Left ventricle myocardium inferior (tissue), 1 donor: ENCODE measurements around the gene MRPS34. TPM values are rescaled to one million over a fixed set of nuclear protein-coding genes. Genes with fewer than 3 reads are reported as not detected.
"Not testable (repeated sequence)": the region's sequence is repeated elsewhere in the genome, so short reads cannot be mapped to it uniquely, and the experiment has no call there.

ENCODE experiments used
- DNase-seq: peaks from one replicate; pipeline ENCODE4 v3.0.0-alpha.2; 2020
- H3K27ac ChIP-seq: fragments of 200-600 bp; replicated peaks from 2 replicates; pipeline ENCODE4 v1.8.0; 2021
- H3K27me3 ChIP-seq: fragments of 200-600 bp; 2 replicates; pipeline ENCODE4 v1.8.0; 2021; ENCODE audit warnings: low read depth
- H3K36me3 ChIP-seq: fragments of 200-600 bp; 2 replicates; pipeline ENCODE4 v1.8.0; 2021
- H3K4me1 ChIP-seq: fragments of 200-600 bp; 2 replicates; pipeline ENCODE4 v1.8.0; 2021
- H3K4me3 ChIP-seq: fragments of 200-600 bp; 2 replicates; pipeline ENCODE4 v1.8.0; 2021; ENCODE audit warnings: mild to moderate bottlenecking, moderate library complexity
- H3K9me3 ChIP-seq: fragments of 200-600 bp; replicated peaks from 2 replicates; pipeline ENCODE4 v1.8.0; 2021
- intact Hi-C: fragments of 100-400 bp; cut with micrococcal nuclease; formaldehyde crosslinking; loops from one replicate; pipeline ENCODE4 v1.11.0; 2022
- total RNA-seq: library from RNA; stranded (reverse); fragmentation: NEBNext Ultra II Directional; extraction: Animal tissue kit (Norgen Biotek cat#: 25700); gene quantifications from one replicate; pipeline ENCODE4 v1.2.1, GENCODE V29; 2021
- TF ChIP-seq, protein P1 (sequence below): fragments of 200-600 bp; IDR thresholded peaks from 2 replicates; pipeline ENCODE4 v1.8.0; 2021; ENCODE audit warnings: antibody characterized with exemption, mild to moderate bottlenecking, borderline replicate concordance
- donor health status: DM: no; HTN: yes; CAD: no; lungs with severe emphysema.

Gene MRPS34
- total RNA-seq, 1 donor from 2014 or later = 78.0 TPM

DNA sequence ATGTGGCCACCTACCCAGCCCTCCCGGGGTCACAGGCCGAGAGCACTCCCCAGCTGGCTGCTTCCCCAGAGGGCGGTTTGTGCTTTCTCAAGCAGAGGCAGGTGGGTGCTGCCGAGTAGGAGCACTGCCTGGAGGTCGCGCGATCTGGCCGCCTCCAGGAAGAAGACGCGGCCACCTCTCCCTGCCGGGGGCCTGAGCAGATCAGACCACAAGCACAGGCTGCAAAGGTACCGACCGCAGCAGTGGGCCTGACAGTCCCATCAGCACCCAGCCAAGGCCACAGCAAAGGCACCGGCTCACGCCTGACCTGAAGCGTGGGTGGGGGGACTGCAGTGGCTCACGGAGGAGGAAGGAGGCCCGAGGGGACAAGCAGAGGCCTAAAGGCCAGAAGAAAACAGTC is 35.8 kb upstream of the MRPS34 start:
- Histone ChIP-seq H3K9me3 (no peaks in the 10 kb centered on the region), H3K36me3 (peaks cover 52% of the 10 kb centered on the region), H3K4me3 (no peak overlapping the region), H3K27me3 (no peaks in the 10 kb centered on the region), H3K4me1 (no peaks in the 10 kb centered on the region), H3K27ac (no peak overlapping the region)
- TF ChIP-seq, protein P1, sequence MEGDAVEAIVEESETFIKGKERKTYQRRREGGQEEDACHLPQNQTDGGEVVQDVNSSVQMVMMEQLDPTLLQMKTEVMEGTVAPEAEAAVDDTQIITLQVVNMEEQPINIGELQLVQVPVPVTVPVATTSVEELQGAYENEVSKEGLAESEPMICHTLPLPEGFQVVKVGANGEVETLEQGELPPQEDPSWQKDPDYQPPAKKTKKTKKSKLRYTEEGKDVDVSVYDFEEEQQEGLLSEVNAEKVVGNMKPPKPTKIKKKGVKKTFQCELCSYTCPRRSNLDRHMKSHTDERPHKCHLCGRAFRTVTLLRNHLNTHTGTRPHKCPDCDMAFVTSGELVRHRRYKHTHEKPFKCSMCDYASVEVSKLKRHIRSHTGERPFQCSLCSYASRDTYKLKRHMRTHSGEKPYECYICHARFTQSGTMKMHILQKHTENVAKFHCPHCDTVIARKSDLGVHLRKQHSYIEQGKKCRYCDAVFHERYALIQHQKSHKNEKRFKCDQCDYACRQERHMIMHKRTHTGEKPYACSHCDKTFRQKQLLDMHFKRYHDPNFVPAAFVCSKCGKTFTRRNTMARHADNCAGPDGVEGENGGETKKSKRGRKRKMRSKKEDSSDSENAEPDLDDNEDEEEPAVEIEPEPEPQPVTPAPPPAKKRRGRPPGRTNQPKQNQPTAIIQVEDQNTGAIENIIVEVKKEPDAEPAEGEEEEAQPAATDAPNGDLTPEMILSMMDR = no peak
- intact Hi-C loops = no loop called here
- no peak for DNase-seq

DNA sequence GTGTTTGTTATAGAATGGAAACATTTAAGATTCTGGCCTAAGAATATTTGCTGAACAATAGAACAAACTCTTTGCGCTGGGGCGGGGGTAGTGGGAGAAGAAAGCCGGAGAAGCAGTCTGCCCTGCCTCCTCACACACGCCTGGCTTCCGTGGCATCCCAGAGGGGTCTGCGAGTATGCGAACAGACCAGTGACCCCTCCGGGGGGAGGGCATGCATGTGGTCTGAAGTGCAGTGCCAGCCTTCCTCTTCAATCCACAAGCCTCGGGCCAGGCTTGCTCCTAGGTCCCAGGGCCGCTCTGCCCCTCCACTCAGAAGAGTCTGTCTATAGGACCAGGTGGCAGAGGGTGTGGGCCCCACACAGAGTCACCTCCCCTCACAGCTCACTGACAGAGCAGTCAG is 34.7 kb upstream of the MRPS34 start:
- Histone ChIP-seq H3K4me3 (no peak overlapping the region), H3K27me3 (no peaks in the 10 kb centered on the region), H3K36me3 (peaks cover 47% of the 10 kb centered on the region), H3K9me3 (no peaks in the 10 kb centered on the region), H3K4me1 (no peaks in the 10 kb centered on the region), H3K27ac (no peak overlapping the region)
- no peak for DNase-seq
- TF ChIP-seq, protein P1 = no peak
- intact Hi-C loops = no loop called here

DNA sequence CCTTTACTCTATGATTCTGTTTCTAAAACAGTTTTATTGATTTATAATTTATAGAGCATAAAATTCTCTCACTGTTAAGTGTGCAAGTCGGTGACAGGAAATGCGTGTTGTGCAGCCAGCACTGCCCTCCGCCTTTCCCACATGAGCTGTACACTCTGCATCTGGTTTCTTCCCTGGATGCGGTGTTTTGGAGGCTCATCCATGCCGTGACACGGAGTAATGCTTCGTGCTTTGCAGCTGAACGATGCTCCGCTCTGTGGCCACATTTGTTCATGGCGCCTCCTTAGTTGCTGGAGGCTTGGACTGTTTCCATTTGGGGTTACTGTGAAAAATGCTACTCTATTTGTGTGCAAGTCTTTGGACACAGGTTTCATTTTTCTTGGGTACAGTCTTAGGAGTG is 27.8 kb upstream of the MRPS34 start:
- H3K4me1 ChIP-seq = no peaks in the 10 kb centered on the region
- no peaks in the 10 kb centered on the region for H3K27me3 ChIP-seq
- intact Hi-C loops = no loop called here
- H3K36me3 ChIP-seq = peaks cover 4% of the 10 kb centered on the region
- H3K27ac ChIP-seq = no peak overlapping the region
- no peak overlapping the region for H3K4me3 ChIP-seq
- no peak for DNase-seq
- TF ChIP-seq, protein P1 = no peak
- H3K9me3 ChIP-seq = peaks cover 8% of the 10 kb centered on the region

DNA sequence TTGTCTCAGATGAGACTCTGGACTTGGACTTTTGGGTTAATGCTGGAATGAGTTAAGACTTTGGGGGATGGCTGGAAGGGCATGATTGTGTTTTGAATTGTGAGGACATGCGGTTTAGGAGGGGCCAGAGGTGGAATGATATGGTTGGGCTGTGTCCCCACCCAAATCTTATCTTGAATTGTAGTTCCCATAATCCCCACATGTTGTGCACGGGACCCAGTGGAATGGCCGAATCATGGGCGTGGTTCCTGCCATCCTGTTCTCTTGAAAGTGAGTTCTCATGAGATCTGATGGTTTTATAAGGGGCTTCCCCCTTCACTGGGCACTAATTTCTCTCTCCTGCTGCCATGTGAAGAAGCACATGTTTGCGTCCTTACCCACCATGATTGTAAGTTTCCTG is 26.3 kb upstream of the MRPS34 start:
- H3K4me1 ChIP-seq, H3K9me3 ChIP-seq, H3K27ac ChIP-seq, H3K36me3 ChIP-seq, H3K27me3 ChIP-seq, DNase-seq, H3K4me3 ChIP-seq, intact Hi-C loops: not testable (repeated sequence)

DNA sequence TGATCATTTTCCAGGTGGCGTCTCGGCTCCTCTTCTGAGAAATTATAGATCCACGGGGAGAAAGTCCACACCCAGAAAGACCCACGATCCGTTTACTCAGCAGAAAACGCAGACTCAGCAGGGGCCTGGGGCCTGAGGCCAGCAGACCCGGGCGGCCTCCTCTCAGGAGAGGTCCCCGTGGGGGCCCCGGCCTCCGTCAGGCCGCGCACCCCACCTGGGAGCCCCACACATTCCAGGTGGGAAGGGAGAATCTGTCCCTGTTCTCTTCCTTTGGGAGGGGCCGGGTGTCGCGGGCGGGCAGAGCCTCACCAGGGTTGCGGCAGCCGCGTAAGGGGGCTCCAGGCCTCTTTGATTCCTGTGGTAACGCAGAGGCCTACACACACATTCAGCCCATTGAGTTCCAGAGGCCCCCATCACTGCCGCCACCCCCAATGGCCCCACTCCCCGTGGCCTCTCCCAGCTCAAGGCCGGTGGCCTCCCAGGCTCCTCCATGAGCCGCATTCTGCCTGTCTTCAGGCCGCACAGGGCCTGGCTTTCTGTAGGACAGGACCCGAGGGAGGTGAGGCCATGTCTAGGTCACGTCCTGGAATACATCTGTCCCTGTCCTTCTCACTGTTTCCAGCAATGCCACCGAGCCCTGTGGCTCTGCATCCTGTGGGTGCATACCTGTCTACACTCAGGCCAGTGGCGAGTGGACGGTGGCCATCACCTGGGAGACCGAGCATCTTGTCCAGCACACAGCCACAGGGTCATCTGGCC is 22.2 kb upstream of the MRPS34 start:
- H3K36me3 ChIP-seq = peaks cover 10% of the 10 kb centered on the region
- H3K9me3 ChIP-seq = peaks cover 8% of the 10 kb centered on the region
- intact Hi-C loops = no loop called here
- TF ChIP-seq, protein P1 = no peak
- no peaks in the 10 kb centered on the region for H3K4me1 ChIP-seq
- no peak overlapping the region for H3K27ac ChIP-seq
- no peak for DNase-seq
- no peaks in the 10 kb centered on the region for H3K27me3 ChIP-seq
- no peak overlapping the region for H3K4me3 ChIP-seq

DNA sequence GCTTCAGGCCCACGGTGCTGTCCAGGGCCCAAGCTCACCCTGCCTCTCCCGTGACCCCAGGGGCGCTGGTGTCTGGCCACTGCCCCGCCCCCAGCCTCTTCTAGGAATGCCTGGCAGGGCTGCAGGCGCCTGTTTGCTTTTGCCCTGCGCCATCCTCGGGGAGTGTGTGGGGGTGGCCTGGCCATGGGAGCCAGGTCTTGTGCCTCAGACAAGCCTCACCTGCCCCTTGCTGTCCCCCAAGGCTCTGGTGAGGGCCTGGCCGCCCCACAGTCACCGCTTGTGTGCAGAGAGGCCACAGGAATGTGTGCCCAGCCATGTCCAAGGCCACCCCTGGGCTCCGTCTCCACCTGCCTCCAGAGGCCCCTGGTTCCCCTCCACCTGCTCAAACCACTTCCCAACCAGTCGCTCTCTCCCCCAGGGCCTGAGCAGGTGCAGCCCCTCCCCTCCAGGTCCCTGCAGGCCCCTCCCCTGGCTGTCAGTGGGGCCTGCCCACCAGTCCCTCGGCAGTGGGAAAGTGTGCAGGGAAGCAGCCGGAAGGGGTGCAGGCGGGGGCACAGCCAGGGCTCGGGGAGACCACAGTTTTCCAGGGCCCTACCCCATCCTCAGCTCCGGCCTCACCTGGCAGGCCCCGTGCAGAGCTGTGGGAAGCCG is 21.4 kb upstream of the MRPS34 start:
- DNase-seq = no peak

More for the DNA sequence above, 21.4 kb upstream of the MRPS34 start:
- peaks cover 8% of the 10 kb centered on the region for H3K9me3 ChIP-seq
- H3K27ac ChIP-seq = no peak overlapping the region
- H3K27me3 ChIP-seq = no peaks in the 10 kb centered on the region
- H3K36me3 ChIP-seq = peaks cover 13% of the 10 kb centered on the region
- intact Hi-C loops = no loop called here
- no peak overlapping the region for H3K4me3 ChIP-seq
- TF ChIP-seq, protein P1 = no peak
- H3K4me1 ChIP-seq = no peaks in the 10 kb centered on the region
